Right atrium auricular region (tissue), 2 donors: Measurements from ENCODE around the gene NCOA3. TPM values are rescaled to one million over a fixed set of nuclear protein-coding genes. Genes with fewer than 3 reads are reported as not detected.
"Not testable (repeated sequence)": the region's sequence is repeated elsewhere in the genome, so short reads cannot be mapped to it uniquely, and the experiment has no call there.

ENCODE experiments used
- DNase-seq: peaks from one replicate; pipeline ENCODE4 v3.0.0-alpha.2; 2019; ENCODE audit warnings: low spot score
- H3K27ac ChIP-seq, 2 donors: fragments of 200-600 bp; sonication (generic); 1 replicate in 1 of 2; 2 replicates in 1 of 2; pipeline ENCODE4 v1.5.1; 2016 to 2019
- H3K27me3 ChIP-seq, 2 donors: fragments of 200-600 bp; sonication (generic); one replicate each; pipeline versions ENCODE4 v1.5.1 to v1.6.0; 2017 to 2019
- H3K36me3 ChIP-seq: fragments of 200-600 bp; sonication (generic); one replicate; pipeline ENCODE4 v1.5.1; 2016
- H3K4me1 ChIP-seq, 2 donors: fragments of 200-600 bp; sonication (generic); one replicate each; pipeline versions ENCODE4 v1.5.1 to v1.6.0; 2017 to 2019
- H3K4me3 ChIP-seq, 2 donors: fragments of 200-600 bp; sonication (generic); 1 replicate in 1 of 2; 2 replicates in 1 of 2; pipeline ENCODE4 v1.5.1; 2017 to 2019; ENCODE audit warnings: mild to moderate bottlenecking in 1 of 2, moderate library complexity in 1 of 2
- H3K9me3 ChIP-seq, 2 donors: fragments of 200-600 bp; sonication (generic); one replicate each; pipeline ENCODE4 v1.5.1; 2019
- CTCF ChIP-seq, 2 donors: fragments of 200-600 bp; sonication (generic); IDR thresholded peaks; one replicate each; pipeline ENCODE4 v1.5.1; 2019; ENCODE audit warnings: antibody characterized with exemption in 2 of 2
- total RNA-seq, 2 donors: library from RNA; depleted of rRNA; stranded (reverse); fragments of >200 nt; gene quantifications; one replicate each; pipeline ENCODE4 v1.1.0, GENCODE V29; 2016

Gene NCOA3
- total RNA-seq, 2 donors from 2014 or later: 24.1 to 27.4 TPM

DNA sequence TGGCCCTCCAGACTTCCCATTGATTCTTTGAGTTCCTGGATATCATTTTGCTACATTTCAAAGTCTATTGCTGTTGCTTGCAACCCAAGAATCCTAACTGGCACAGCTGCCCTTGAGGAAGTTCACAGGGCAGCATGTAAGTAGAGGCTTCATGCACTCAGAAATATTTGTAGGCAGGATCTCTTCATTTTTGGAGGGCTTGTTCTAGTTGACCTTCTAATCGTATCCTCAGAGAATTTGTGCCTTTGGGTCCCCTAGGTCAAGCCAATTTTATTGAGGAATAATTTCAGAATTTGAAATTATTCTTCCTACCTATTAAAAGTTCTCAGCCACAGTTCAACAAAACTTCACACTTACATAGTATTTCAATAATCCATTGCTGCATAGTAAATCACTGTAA lies 5.6 kb upstream of the NCOA3 start:
- Histone ChIP-seq H3K4me1 (peaks cover 0 to 27% of the 10 kb centered on the region in 2 donors), H3K9me3 (peaks cover 0 to 4% of the 10 kb centered on the region in 2 donors), H3K27ac (no peak overlapping the region), H3K27me3 (no peaks in the 10 kb centered on the region), H3K4me3 (no peak overlapping the region), H3K36me3 (no peaks in the 10 kb centered on the region)
- no peak for TF ChIP-seq CTCF (IDR thresholded peaks at IDR 0.05)
- no peak for DNase-seq

- no peaks in the 10 kb centered on the region for H3K36me3 ChIP-seq
- no peak overlapping the region for H3K4me3 ChIP-seq
- peaks cover 0 to 4% of the 10 kb centered on the region in 2 donors for H3K9me3 ChIP-seq
- H3K27ac ChIP-seq: no peak overlapping the region
- DNase-seq: no peak
- TF ChIP-seq CTCF (IDR thresholded peaks at IDR 0.05): no peak
- H3K27me3 ChIP-seq: no peaks in the 10 kb centered on the region
- H3K4me1 ChIP-seq: peaks cover 0 to 25% of the 10 kb centered on the region in 2 donors
Measured at GRCh38 chr20:47498606-47499005, 3.1 kb upstream of the NCOA3 start.

DNA sequence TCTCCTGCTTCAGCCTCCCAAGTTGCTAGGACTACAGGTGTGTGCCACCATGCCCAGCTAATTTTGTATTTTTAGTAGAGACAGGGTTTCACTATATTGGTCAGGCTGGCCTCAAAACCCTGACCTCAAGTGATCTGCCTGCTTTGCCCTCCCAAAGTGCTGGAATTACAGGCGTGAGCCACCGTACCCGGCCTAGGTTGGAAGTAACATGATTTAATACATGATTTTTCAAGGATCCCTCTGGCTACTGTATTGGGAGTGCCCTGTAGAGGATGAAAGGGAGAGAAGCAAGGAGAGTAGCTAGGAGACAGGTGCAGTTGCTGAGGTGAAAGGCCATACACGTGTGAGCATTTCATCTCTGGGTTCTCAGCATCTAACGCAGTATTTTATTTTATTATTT lies 2.6 kb upstream of the NCOA3 start:
- TF ChIP-seq CTCF (IDR thresholded peaks at IDR 0.05): no peak
- no peak overlapping the region for H3K27ac ChIP-seq
- H3K4me3 ChIP-seq: no peak overlapping the region
- H3K4me1 ChIP-seq: peaks cover 0 to 25% of the 10 kb centered on the region in 2 donors
- no peaks in the 10 kb centered on the region for H3K36me3 ChIP-seq
- no peak for DNase-seq
- peaks cover 0 to 4% of the 10 kb centered on the region in 2 donors for H3K9me3 ChIP-seq
- no peaks in the 10 kb centered on the region for H3K27me3 ChIP-seq

GRCh38 chr20:47500082-47500481 lies 1.6 kb upstream of the NCOA3 start:
- peak overlapping the region; percentile 95 to 97 for H3K27ac ChIP-seq

DNA sequence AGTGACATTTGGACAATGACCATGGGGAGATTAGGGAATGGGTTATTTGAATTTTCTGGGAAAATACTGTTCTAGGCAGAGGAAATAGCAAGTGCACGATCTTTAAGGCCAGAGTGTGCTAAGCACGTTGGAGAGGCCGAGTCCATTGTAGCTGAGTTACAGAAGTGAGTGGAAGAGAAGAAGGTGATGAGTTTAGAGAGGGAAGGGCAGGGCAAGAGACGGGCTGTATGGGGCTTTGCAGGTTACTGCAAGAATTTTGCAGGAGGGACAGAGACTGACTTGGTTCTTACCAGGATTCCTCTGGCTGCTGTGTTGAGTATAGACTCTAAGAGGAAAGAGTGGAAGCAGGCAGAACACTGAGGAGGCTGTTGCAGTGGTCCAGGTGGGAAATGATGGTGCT lies 1.1 kb upstream of the NCOA3 start:
- Histone ChIP-seq H3K36me3 (no peaks in the 10 kb centered on the region), H3K27me3 (no peaks in the 10 kb centered on the region), H3K9me3 (peaks cover 0 to 4% of the 10 kb centered on the region in 2 donors), H3K27ac (peak overlapping the region; percentile 95 to 97), H3K4me1 (peaks cover 0 to 24% of the 10 kb centered on the region in 2 donors), H3K4me3 (no peak overlapping the region)
- no peak for TF ChIP-seq CTCF (IDR thresholded peaks at IDR 0.05)
- DNase-seq: no peak

More at GRCh38 chr20:47500082-47500481, 1.6 kb upstream of the NCOA3 start:
- not testable (repeated sequence) for H3K4me3 ChIP-seq, DNase-seq, H3K36me3 ChIP-seq, H3K27me3 ChIP-seq, H3K9me3 ChIP-seq
- H3K4me1 ChIP-seq: peaks cover 0 to 24% of the 10 kb centered on the region in 2 donors

DNA sequence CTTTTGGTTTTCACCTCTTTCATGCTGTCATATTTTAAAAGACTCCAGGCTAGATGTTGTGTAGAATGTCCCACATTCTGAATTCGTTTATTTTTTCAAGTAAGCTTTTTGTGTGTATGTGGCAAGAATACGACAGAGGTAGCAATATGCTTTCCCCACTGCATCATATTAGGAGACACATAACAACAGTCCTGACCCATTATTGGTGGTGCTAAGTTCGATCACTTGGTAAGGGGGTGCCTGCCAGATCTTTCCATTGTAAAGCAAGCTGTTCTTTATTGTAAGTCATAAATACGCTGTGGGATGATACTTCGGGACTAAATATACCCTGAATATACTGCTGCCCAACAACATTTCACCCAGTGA lies 588 bp upstream of the NCOA3 start:
- H3K4me1 ChIP-seq: peaks cover 0 to 24% of the 10 kb centered on the region in 2 donors
- no peak for TF ChIP-seq CTCF (IDR thresholded peaks at IDR 0.05)
- H3K27me3 ChIP-seq: no peaks in the 10 kb centered on the region
- no peaks in the 10 kb centered on the region for H3K36me3 ChIP-seq
- DNase-seq: no peak
- peak overlapping the region; percentile 95 to 97 for H3K27ac ChIP-seq
- H3K4me3 ChIP-seq: peak overlapping the region; percentile 98
- H3K9me3 ChIP-seq: peaks cover 0 to 2% of the 10 kb centered on the region in 2 donors
